ENCODE data around the gene ZNF438.
"Not testable (repeated sequence)": the region's sequence is repeated elsewhere in the genome, so short reads cannot be mapped to it uniquely, and the experiment has no call there.

The ZNF438 gene

GRCh38 chr10:30980951-30981616 is 50.6 kb downstream of the ZNF438 start:
- no peak for DNase-seq

- DNase-seq, result no peak
Observed at GRCh38 chr10:30979956-30980355, 51.7 kb downstream of the ZNF438 start.

- no peak for DNase-seq
Observed at GRCh38 chr10:30978843-30979242, 52.8 kb downstream of the ZNF438 start.

- DNase-seq, result no peak
Observed at GRCh38 chr10:30977385-30977784, 54.3 kb downstream of the ZNF438 start.

GRCh38 chr10:30974773-30975415 is 56.8 kb downstream of the ZNF438 start:
- no peak for DNase-seq

- DNase-seq, result no peak
Observed at GRCh38 chr10:30974355-30974754, 57.3 kb downstream of the ZNF438 start.

- DNase-seq, result no peak
Observed at GRCh38 chr10:30973737-30974136, 57.9 kb downstream of the ZNF438 start.

- no peak for DNase-seq
Observed at GRCh38 chr10:30970760-30971460, 60.8 kb downstream of the ZNF438 start.

GRCh38 chr10:30968711-30969110 is 63.0 kb downstream of the ZNF438 start:
- no peak for DNase-seq

- no peak for DNase-seq
Observed at GRCh38 chr10:30967650-30968410, 63.8 kb downstream of the ZNF438 start.

- DNase-seq, result no peak
Observed at GRCh38 chr10:30963992-30964930, 67.4 kb downstream of the ZNF438 start.

- no peak for DNase-seq
Observed at GRCh38 chr10:30962522-30962921, 69.1 kb downstream of the ZNF438 start.

- no peak for DNase-seq
Observed at GRCh38 chr10:30959836-30960210, 71.8 kb downstream of the ZNF438 start.

- DNase-seq, result not testable (repeated sequence)
Observed at GRCh38 chr10:30949218-30949617, 82.4 kb downstream of the ZNF438 start.

GRCh38 chr10:30944005-30944404 is 87.7 kb downstream of the ZNF438 start:
- DNase-seq, result no peak

GRCh38 chr10:30943451-30943850 is 88.2 kb downstream of the ZNF438 start:
- DNase-seq, result no peak

- no peak for DNase-seq
Observed at GRCh38 chr10:30940256-30940655, 91.4 kb downstream of the ZNF438 start.

GRCh38 chr10:30939643-30940251 is 91.9 kb downstream of the ZNF438 start:
- no peak for DNase-seq

GRCh38 chr10:30935078-30935477 is 96.6 kb downstream of the ZNF438 start:
- DNase-seq, result no peak

- DNase-seq, result no peak
Observed at GRCh38 chr10:30931094-30931493, 100.6 kb downstream of the ZNF438 start.

GRCh38 chr10:30929901-30930520 is 101.7 kb downstream of the ZNF438 start:
- no peak for DNase-seq
